Measurements from ENCODE around the gene KL.

KL gene

GRCh38 chr13:32989290-32989667, 26.9 kb upstream of the KL start:
- no peak overlapping the region for H3K27ac ChIP-seq
- TF ChIP-seq CTCF (conservative IDR thresholded peaks at IDR 0.05), result no peak

GRCh38 chr13:32989942-32990341, 26.3 kb upstream of the KL start:
- no peak overlapping the region for H3K27ac ChIP-seq
- no peak for TF ChIP-seq CTCF (conservative IDR thresholded peaks at IDR 0.05)

GRCh38 chr13:32993145-32993544, 23.1 kb upstream of the KL start:
- no peak overlapping the region for H3K27ac ChIP-seq
- no peak for TF ChIP-seq CTCF (conservative IDR thresholded peaks at IDR 0.05)

- TF ChIP-seq CTCF (conservative IDR thresholded peaks at IDR 0.05), result no peak
- H3K27ac ChIP-seq, result no peak overlapping the region
These were observed 18.8 kb upstream of the KL start for GRCh38 chr13:32997399-32997798.

- no peak for TF ChIP-seq CTCF (conservative IDR thresholded peaks at IDR 0.05)
These were observed 17.3 kb upstream of the KL start for GRCh38 chr13:32998966-32999365.

GRCh38 chr13:33000365-33000764, 15.9 kb upstream of the KL start:
- no peak overlapping the region for H3K27ac ChIP-seq
- TF ChIP-seq CTCF (conservative IDR thresholded peaks at IDR 0.05), result no peak

More at GRCh38 chr13:32998966-32999365, 17.3 kb upstream of the KL start:
- H3K27ac ChIP-seq, result no peak overlapping the region

GRCh38 chr13:33003458-33004019, 12.7 kb upstream of the KL start:
- TF ChIP-seq CTCF (conservative IDR thresholded peaks at IDR 0.05), result no peak
- peak overlapping the region; percentile 36; the same call in 1 of the 2 replicates for H3K27ac ChIP-seq

Measured in VCaP (cell line).